GM12865 (cell line): Measurements from ENCODE around the gene DPYSL4.

Experiments used
- DNase-seq: peaks from one replicate; pipeline ENCODE4 v3.0.0; 2010; ENCODE audit warnings: low read depth
- H3K4me3 ChIP-seq: 2 replicates; pipeline ENCODE4 v1.5.1; 2011; ENCODE audit warnings: mild to moderate bottlenecking, low read depth, low read length, control low read depth
- TF ChIP-seq, protein P1 (sequence below): IDR thresholded peaks from 2 replicates; pipeline ENCODE4 v1.5.1; 2011; ENCODE audit warnings: low read length, control low read depth, low read depth, inconsistent platforms; ENCODE audit not compliant: insufficient read depth; ENCODE audit errors: missing control alignments

Gene DPYSL4

GRCh38 chr10:132176623-132177500 is 9.9 kb upstream of the DPYSL4 start:
- no peak overlapping the region for H3K4me3 ChIP-seq
- TF ChIP-seq, protein P1, sequence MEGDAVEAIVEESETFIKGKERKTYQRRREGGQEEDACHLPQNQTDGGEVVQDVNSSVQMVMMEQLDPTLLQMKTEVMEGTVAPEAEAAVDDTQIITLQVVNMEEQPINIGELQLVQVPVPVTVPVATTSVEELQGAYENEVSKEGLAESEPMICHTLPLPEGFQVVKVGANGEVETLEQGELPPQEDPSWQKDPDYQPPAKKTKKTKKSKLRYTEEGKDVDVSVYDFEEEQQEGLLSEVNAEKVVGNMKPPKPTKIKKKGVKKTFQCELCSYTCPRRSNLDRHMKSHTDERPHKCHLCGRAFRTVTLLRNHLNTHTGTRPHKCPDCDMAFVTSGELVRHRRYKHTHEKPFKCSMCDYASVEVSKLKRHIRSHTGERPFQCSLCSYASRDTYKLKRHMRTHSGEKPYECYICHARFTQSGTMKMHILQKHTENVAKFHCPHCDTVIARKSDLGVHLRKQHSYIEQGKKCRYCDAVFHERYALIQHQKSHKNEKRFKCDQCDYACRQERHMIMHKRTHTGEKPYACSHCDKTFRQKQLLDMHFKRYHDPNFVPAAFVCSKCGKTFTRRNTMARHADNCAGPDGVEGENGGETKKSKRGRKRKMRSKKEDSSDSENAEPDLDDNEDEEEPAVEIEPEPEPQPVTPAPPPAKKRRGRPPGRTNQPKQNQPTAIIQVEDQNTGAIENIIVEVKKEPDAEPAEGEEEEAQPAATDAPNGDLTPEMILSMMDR = no peak
- no peak for DNase-seq

DNA sequence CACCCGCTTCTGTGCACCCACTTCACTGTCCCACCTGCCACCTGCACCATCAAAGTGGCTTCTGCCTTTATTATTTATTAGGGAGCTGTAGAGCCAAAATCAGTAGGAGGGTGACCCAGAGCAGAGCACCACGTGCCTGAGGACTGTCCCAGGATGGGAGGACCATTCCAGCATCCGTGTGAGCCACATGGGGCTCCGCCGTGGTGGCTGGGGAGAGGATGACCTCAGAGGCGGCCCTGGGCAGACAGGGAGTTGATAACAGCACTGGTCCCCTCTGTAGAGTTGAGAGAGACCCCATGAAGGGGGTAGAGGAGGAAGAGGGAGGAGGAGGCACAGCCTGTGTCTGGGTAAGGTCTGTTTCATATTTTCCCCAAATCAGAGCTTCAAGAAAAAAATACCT is 8.7 kb upstream of the DPYSL4 start:
- TF ChIP-seq, protein P1 = no peak
- no peak for DNase-seq
- H3K4me3 ChIP-seq = no peak overlapping the region

- DNase-seq = no peak
- TF ChIP-seq, protein P1 = no peak
- H3K4me3 ChIP-seq = no peak overlapping the region
These were observed 7.8 kb upstream of the DPYSL4 start for GRCh38 chr10:132178672-132179545.

GRCh38 chr10:132179551-132180392 is 7.0 kb upstream of the DPYSL4 start:
- TF ChIP-seq, protein P1 = no peak
- no peak overlapping the region for H3K4me3 ChIP-seq
- DNase-seq = no peak

DNA sequence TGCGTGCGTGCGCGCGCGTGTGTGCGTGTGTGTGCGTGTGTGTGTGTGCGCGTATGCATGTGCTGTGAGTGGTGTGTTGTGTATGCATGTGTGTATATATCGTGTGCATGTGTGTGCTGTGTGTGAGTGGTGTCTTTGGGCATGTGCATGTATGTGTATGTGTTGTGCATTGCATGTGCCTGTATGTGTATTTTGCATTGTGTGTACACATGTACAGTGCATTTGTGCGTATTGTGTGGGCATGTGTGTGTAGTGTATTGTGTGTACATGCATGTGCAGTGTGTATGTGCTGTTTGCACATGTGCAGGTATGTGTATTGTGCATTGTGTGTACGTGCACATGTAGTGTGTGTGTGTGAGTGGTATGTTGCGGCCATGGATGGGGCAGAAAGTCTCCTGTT is 6.0 kb upstream of the DPYSL4 start:
- no peak for DNase-seq
- no peak overlapping the region for H3K4me3 ChIP-seq
- TF ChIP-seq, protein P1 = no peak

DNA sequence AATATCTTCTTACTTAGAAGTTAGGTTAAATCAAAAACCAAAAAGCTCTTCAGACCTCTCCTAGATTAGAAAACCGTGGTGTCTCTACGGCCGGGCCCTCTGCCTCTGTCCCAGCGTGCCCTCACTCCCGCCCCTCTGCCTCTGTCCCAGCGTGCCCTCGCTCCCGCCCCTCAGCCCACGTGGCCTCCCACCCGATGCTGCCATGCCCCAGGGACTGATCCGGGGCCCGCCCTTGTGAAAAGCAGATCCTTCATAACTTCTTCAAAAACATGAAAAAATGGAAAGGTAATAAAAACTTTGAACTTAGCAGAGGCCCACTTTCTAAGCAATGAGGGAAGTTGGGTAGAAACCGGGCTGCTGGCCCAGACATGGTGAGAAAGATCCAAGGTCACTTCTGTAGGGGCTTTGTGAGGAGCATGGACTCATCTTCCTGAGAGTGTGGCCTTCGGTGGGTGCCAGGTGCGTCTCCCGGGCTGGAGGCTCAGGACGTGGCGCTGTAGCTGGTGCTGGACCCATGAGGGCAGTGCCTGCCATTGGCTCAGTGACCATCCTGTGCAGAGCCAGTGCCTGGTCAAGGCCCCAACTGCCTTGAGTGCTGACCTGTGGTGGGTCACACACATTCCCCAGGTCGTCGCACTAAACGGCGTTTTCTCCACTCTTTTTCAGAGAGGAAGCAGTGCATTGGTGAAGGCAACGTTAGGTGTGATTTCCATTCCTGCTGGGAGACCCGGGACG is 4.9 kb upstream of the DPYSL4 start:
- TF ChIP-seq, protein P1 = no peak
- DNase-seq = no peak
- H3K4me3 ChIP-seq = no peak overlapping the region
